HepG2 (cell line): ENCODE data around the gene VPS52. TPM values are rescaled to one million over a fixed set of nuclear protein-coding genes. Genes with fewer than 3 reads are reported as not detected.

Source experiments
- ELF4 ChIP-seq: sonication (generic); formaldehyde crosslinking; IDR thresholded peaks from 2 replicates; pipeline ENCODE4 v1.5.0; 2020; ENCODE audit warnings: missing genetic modification reagents, mild to moderate bottlenecking, moderate library complexity, borderline replicate concordance
- EZH2 ChIP-seq: conservative IDR thresholded peaks from 2 replicates; pipeline ENCODE4 v1.6.1; 2012; ENCODE audit warnings: mild to moderate bottlenecking, low read depth, low read length, moderate library complexity
- FOXC1 ChIP-seq: sonication (generic); formaldehyde crosslinking; IDR thresholded peaks from 2 replicates; pipeline ENCODE4 v1.8.0; 2022; ENCODE audit warnings: mild to moderate bottlenecking, missing genetic modification reagents, borderline replicate concordance
- HOMEZ ChIP-seq: IDR thresholded peaks from 2 replicates; pipeline ENCODE4 v1.6.1; 2016; ENCODE audit warnings: low read depth
- HOXA9 ChIP-seq: sonication (generic); formaldehyde crosslinking; IDR thresholded peaks from 2 replicates; pipeline ENCODE4 v1.8.1; 2022; ENCODE audit warnings: missing genetic modification reagents, mild to moderate bottlenecking, moderate library complexity, borderline replicate concordance
- IKZF4 ChIP-seq: sonication (generic); formaldehyde crosslinking; IDR thresholded peaks from 2 replicates; pipeline ENCODE4 v1.5.1; 2020; ENCODE audit warnings: borderline replicate concordance, mild to moderate bottlenecking, low read depth, missing genetic modification reagents; ENCODE audit errors: not compliant biosample characterization
- ISL2 ChIP-seq: sonication (generic); formaldehyde crosslinking; IDR thresholded peaks from 2 replicates; pipeline ENCODE4 v1.5.0; 2020; ENCODE audit warnings: missing genetic modification reagents
- KDM6A ChIP-seq: IDR thresholded peaks from 2 replicates; pipeline ENCODE4 v1.6.1; 2016; ENCODE audit warnings: low read depth
- MEIS2 ChIP-seq: sonication (generic); formaldehyde crosslinking; IDR thresholded peaks from 2 replicates; pipeline ENCODE4 v1.9.0; 2021; ENCODE audit warnings: mild to moderate bottlenecking, missing genetic modification reagents
- MIXL1 ChIP-seq: IDR thresholded peaks from 2 replicates; pipeline ENCODE4 v1.6.1; 2016
- PAX8 ChIP-seq: sonication (generic); formaldehyde crosslinking; IDR thresholded peaks from 2 replicates; pipeline ENCODE4 v1.8.0; 2022; ENCODE audit warnings: mild to moderate bottlenecking, missing genetic modification reagents, borderline replicate concordance
- RAD21 ChIP-seq: fragments of 450-650 bp; formaldehyde crosslinking; IDR thresholded peaks from 2 replicates; pipeline ENCODE4 v1.5.0; 2020; ENCODE audit warnings: mild to moderate bottlenecking
- REPIN1 ChIP-seq: sonication (generic); formaldehyde crosslinking; IDR thresholded peaks from 2 replicates; pipeline ENCODE4 v1.8.0; 2022; ENCODE audit warnings: missing genetic modification reagents, low read depth, mild to moderate bottlenecking, borderline replicate concordance
- SOX13 ChIP-seq, 3 experiments: fragments of 450-650 bp in 1 of 3; sonication (generic) in 1 of 3; formaldehyde crosslinking in 1 of 3; IDR thresholded peaks in 2 of 3; conservative IDR thresholded peaks in 1 of 3; 2 replicates each; pipeline versions ENCODE4 v1.5.0 to v1.6.1; 2016 to 2020; ENCODE audit warnings: antibody characterized with exemption in 1 of 3, mild to moderate bottlenecking in 1 of 3, missing compliant biosample characterization in 1 of 3, missing genetic modification reagents in 1 of 3, moderate library complexity in 1 of 3
- SOX5 ChIP-seq: IDR thresholded peaks from 2 replicates; pipeline ENCODE4 v1.6.1; 2016; ENCODE audit warnings: borderline replicate concordance
- SP1 ChIP-seq, 2 experiments: fragments of 450-650 bp in 1 of 2; sonication (generic) in 1 of 2; formaldehyde crosslinking in 1 of 2; IDR thresholded peaks; 2 replicates each; pipeline versions ENCODE4 v1.4.0 to v1.6.1; 2016 to 2020; ENCODE audit warnings: missing genetic modification reagents in 1 of 2
- TEAD3 ChIP-seq: optimal IDR thresholded peaks from 2 replicates; pipeline ENCODE3; 2016; ENCODE audit warnings: borderline replicate concordance
- ZBTB8A ChIP-seq: sonication (generic); formaldehyde crosslinking; IDR thresholded peaks from 2 replicates; pipeline ENCODE4 v1.4.0; 2020; ENCODE audit warnings: mild to moderate bottlenecking, low read depth, missing genetic modification reagents, borderline replicate concordance
- ZFP82 ChIP-seq: sonication (generic); formaldehyde crosslinking; IDR thresholded peaks from 2 replicates; pipeline ENCODE4 v1.5.1; 2020; ENCODE audit warnings: mild to moderate bottlenecking, missing genetic modification reagents, borderline replicate concordance
- ZMYM2 ChIP-seq: sonication (generic); formaldehyde crosslinking; IDR thresholded peaks from 2 replicates; pipeline ENCODE4 v1.8.0; 2022; ENCODE audit warnings: mild to moderate bottlenecking, missing genetic modification reagents
- ZNF225 ChIP-seq: sonication (generic); formaldehyde crosslinking; IDR thresholded peaks from 2 replicates; pipeline ENCODE4 v1.4.0; 2020; ENCODE audit warnings: mild to moderate bottlenecking, missing genetic modification reagents
- ZNF343 ChIP-seq: sonication (generic); formaldehyde crosslinking; IDR thresholded peaks from 2 replicates; pipeline ENCODE4 v1.4.0; 2020; ENCODE audit warnings: mild to moderate bottlenecking, missing genetic modification reagents
- ZNF576 ChIP-seq: sonication (generic); formaldehyde crosslinking; IDR thresholded peaks from 2 replicates; pipeline ENCODE4 v1.4.0; 2020; ENCODE audit warnings: mild to moderate bottlenecking, missing genetic modification reagents
- ZNF724P ChIP-seq: sonication (generic); formaldehyde crosslinking; IDR thresholded peaks from 2 replicates; pipeline ENCODE4 v1.8.0; 2022; ENCODE audit warnings: missing genetic modification reagents, borderline replicate concordance
- ZNF788 ChIP-seq: sonication (generic); formaldehyde crosslinking; IDR thresholded peaks from 2 replicates; pipeline ENCODE4 v1.5.0; 2020; ENCODE audit warnings: mild to moderate bottlenecking, missing genetic modification reagents, borderline replicate concordance
- ZNF790 ChIP-seq: sonication (generic); formaldehyde crosslinking; IDR thresholded peaks from 2 replicates; pipeline ENCODE4 v1.8.0; 2022; ENCODE audit warnings: missing genetic modification reagents, mild to moderate bottlenecking, borderline replicate concordance
- polyA plus RNA-seq, 8 experiments: library from polyadenylated mRNA; depleted of rRNA in 3 of 8; stranded (reverse) in 7 of 8; unstranded in 1 of 8; fragments of >200 nt; fragmentation: Illumina TruSeq in 4 of 8; extraction: Trizol in 4 of 8; gene quantifications; 2 replicates each; pipeline versions ENCODE4 v1.2.1 to v1.2.3, GENCODE V29; 2011 to 2016; ENCODE audit warnings: low read depth in 4 of 8, missing spikeins in 1 of 8, mixed read lengths in 1 of 8; ENCODE audit not compliant: insufficient read depth in 1 of 8
- total RNA-seq, 5 experiments: library from RNA; depleted of rRNA; stranded (reverse); fragments of >200 nt; fragmentation: Illumina TruSeq; extraction: Trizol; gene quantifications; 2 replicates each; pipeline ENCODE4 v1.2.3, GENCODE V29; 2016; ENCODE audit warnings: low read depth in 1 of 5
- TF ChIP-seq, protein P1 (sequence below): IDR thresholded peaks from 2 replicates; pipeline ENCODE4 v1.6.1; 2016; ENCODE audit warnings: control low read depth

The VPS52 gene
- total and polyA plus RNA-seq, 2 of the 13 experiments (the other 11 are each of a cell fraction or from before 2014, with no cell fraction given) = 48.9 to 85.5 TPM

- TF ChIP-seq EZH2 (no peak), TEAD3 (peak; percentile 69), ZBTB8A (CRISPR knock-in tag) (no peak), ZNF225 (peak; percentile 44; the same call in 1 of the 2 replicates), ZNF724P (CRISPR knock-in tag) (peak; percentile 56; the same call in 1 of the 2 replicates), ZNF576 (peak; percentile 54; the same call in 1 of the 2 replicates), IKZF4 (CRISPR knock-in tag) (peak; percentile 74), REPIN1 (CRISPR knock-in tag) (no peak), ZNF788 (CRISPR knock-in tag) (peak; percentile 94), MIXL1 (peak; percentile 42; the same call in 1 of the 2 replicates), ZMYM2 (peak; percentile 29; the same call in 1 of the 2 replicates), KDM6A (CRISPR knock-in tag) (0 out of 2 replicates have a peak, but pooled peaks have one; percentile 16), ZNF343 (CRISPR knock-in tag) (no peak), SP1 (IDR thresholded peaks at IDR 0.05) (no peak), SP1 (CRISPR knock-in tag; IDR thresholded peaks at IDR 0.05) (peak; percentile 64; the same call in 1 of the 2 replicates), HOMEZ (CRISPR knock-in tag) (no peak), MEIS2 (CRISPR knock-in tag) (peak; percentile 66), PAX8 (CRISPR knock-in tag) (0 out of 2 replicates have a peak, but pooled peaks have one; percentile 44), SOX5 (CRISPR knock-in tag) (peak; percentile 41; the same call in 1 of the 2 replicates), FOXC1 (CRISPR knock-in tag) (no peak), SOX13 (IDR thresholded peaks at IDR 0.05) (no peak), SOX13 (CRISPR knock-in tag; conservative IDR thresholded peaks at IDR 0.05 in 1 of 2, IDR thresholded peaks at IDR 0.05 in 1 of 2) (peak in 1 of 2 experiments; percentile 55; a peak in 1 of 4 replicates), ISL2 (CRISPR knock-in tag) (peak; percentile 53; the same call in 1 of the 2 replicates), ELF4 (CRISPR knock-in tag) (peak; percentile 54; the same call in 1 of the 2 replicates), ZFP82 (CRISPR knock-in tag) (no peak), ZNF790 (CRISPR knock-in tag) (no peak), RAD21 (peak; percentile 44; the same call in 1 of the 2 replicates), HOXA9 (CRISPR knock-in tag) (peak; percentile 76)
- TF ChIP-seq, protein P1, sequence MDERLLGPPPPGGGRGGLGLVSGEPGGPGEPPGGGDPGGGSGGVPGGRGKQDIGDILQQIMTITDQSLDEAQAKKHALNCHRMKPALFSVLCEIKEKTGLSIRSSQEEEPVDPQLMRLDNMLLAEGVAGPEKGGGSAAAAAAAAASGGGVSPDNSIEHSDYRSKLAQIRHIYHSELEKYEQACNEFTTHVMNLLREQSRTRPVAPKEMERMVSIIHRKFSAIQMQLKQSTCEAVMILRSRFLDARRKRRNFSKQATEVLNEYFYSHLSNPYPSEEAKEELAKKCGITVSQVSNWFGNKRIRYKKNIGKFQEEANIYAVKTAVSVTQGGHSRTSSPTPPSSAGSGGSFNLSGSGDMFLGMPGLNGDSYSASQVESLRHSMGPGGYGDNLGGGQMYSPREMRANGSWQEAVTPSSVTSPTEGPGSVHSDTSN (CRISPR knock-in tag) = no peak
These were observed 63.3 kb downstream of the VPS52 start, which contains the start of gene RING1 (continued) for GRCh38 chr6:33208091-33208967.
